K562 (cell line): ENCODE results near the gene ZNF521. TPM values are rescaled to one million over a fixed set of nuclear protein-coding genes. Genes with fewer than 3 reads are reported as not detected.

Source experiments
- ATAC-seq: fragments of 200-7000 bp; cut with Tn5 transposase; 3 replicates; pipeline ENCODE4 v1.9.1; 2020; ENCODE audit warnings: moderate library complexity
- BruUV-seq: library from RNA; stranded (reverse); fragments of 400-500 nt; replicated peaks from 2 replicates; lab custom pipeline; 2021; lab: Mats Ljungman, UMichigan
- CTCF ChIA-PET: fragments of 300-600 bp; formaldehyde crosslinking; extraction: SDS; loops from one replicate; lab custom pipeline; 2021; ENCODE audit warnings: low intra/inter-chr PET ratio; lab: Yijun Ruan, JAX
- POLR2A ChIA-PET: fragments of 300-600, 350-650 bp; sonication (Branson Sonifier 250); formaldehyde crosslinking; extraction: SDS; loops from one replicate; lab custom pipeline; 2021; ENCODE audit warnings: antibody characterized with exemption, inconsistent platforms; lab: Yijun Ruan, JAX
- DNase-seq, 4 experiments: peaks; one replicate each; pipeline versions ENCODE4 v3.0.0 to v3.0.0-alpha.2; 2011 to 2018; ENCODE audit warnings: low spot score in 3 of 4, mixed read lengths in 3 of 4; ENCODE audit errors: extremely low read depth in 1 of 4
- FAIRE-seq: peaks from 2 replicates; lab custom pipeline; 2011; peaks lifted over from hg19 to GRCh38; lab: Jason Lieb, UNC
- H2AFZ ChIP-seq: 2 replicates; pipeline ENCODE4 v1.6.0; 2011; ENCODE audit warnings: low read depth, low read length, control low read depth, inconsistent platforms
- H3K27ac ChIP-seq: fragments of 200-600 bp; 3 replicates; pipeline ENCODE4 v1.8.0; 2011; ENCODE audit warnings: low read depth, mild to moderate bottlenecking, control low read depth, inconsistent platforms, low read length, moderate library complexity, mixed read lengths; ENCODE audit errors: extremely low read depth
- H3K27me3 ChIP-seq, 2 experiments: fragments of 300-600 bp in 1 of 2; 2 replicates in 1 of 2; 3 replicates in 1 of 2; pipeline versions ENCODE4 v1.6.0 to v1.8.0; 2011; ENCODE audit warnings: inconsistent platforms in 2 of 2, low read length in 2 of 2, mild to moderate bottlenecking in 1 of 2, mixed read lengths in 1 of 2, moderate library complexity in 1 of 2; ENCODE audit not compliant: control insufficient read depth in 2 of 2, insufficient read depth in 2 of 2
- H3K36me3 ChIP-seq: fragments of 300-600 bp; 3 replicates; pipeline ENCODE4 v1.8.0; 2011; ENCODE audit warnings: mild to moderate bottlenecking, low read length, inconsistent platforms; ENCODE audit not compliant: control insufficient read depth, insufficient read depth
- H3K4me1 ChIP-seq, 2 experiments: fragments of 200-600 bp in 1 of 2; replicated peaks in 1 of 2; 2 replicates in 1 of 2; 3 replicates in 1 of 2; pipeline versions ENCODE4 v1.5.1 to v1.8.0; 2011; ENCODE audit warnings: inconsistent platforms in 2 of 2, low read length in 2 of 2, mild to moderate bottlenecking in 1 of 2, mixed read lengths in 1 of 2, moderate library complexity in 1 of 2; ENCODE audit not compliant: control insufficient read depth in 2 of 2, insufficient read depth in 2 of 2
- H3K4me2 ChIP-seq: 2 replicates; pipeline ENCODE4 v1.6.1; 2011; ENCODE audit warnings: low read length, control low read depth, inconsistent platforms, mixed read lengths; ENCODE audit not compliant: insufficient read depth
- H3K4me3 ChIP-seq: fragments of 200-600 bp; sonication (generic), shearing (Covaris generic); 2 replicates; pipeline ENCODE4 v1.5.1; 2016; ENCODE audit warnings: control low read depth, inconsistent platforms
- H3K79me2 ChIP-seq: fragments of 200-600 bp; 3 replicates; pipeline ENCODE4 v1.8.0; 2011; ENCODE audit warnings: low read length, inconsistent platforms; ENCODE audit not compliant: control insufficient read depth, insufficient read depth
- H3K9ac ChIP-seq, 2 experiments: 2 replicates each; pipeline versions ENCODE4 v1.6.0 to v1.6.1; 2011; ENCODE audit warnings: low read depth in 2 of 2, low read length in 2 of 2, control low read depth in 1 of 2, inconsistent platforms in 1 of 2, mild to moderate bottlenecking in 1 of 2, mixed read lengths in 1 of 2; ENCODE audit not compliant: insufficient read depth in 1 of 2
- H3K9me1 ChIP-seq: one replicate; pipeline ENCODE4 v1.6.0; 2011; ENCODE audit warnings: inconsistent platforms, mild to moderate bottlenecking, low read length, moderate library complexity; ENCODE audit not compliant: control insufficient read depth, insufficient read depth
- H3K9me3 ChIP-seq: replicated peaks from 2 replicates; pipeline ENCODE4 v1.5.1; 2011; ENCODE audit warnings: low read depth, low read length, inconsistent platforms; ENCODE audit not compliant: control insufficient read depth, insufficient read depth
- H4K20me1 ChIP-seq: replicated peaks from 2 replicates; pipeline ENCODE4 v1.6.1; 2011; ENCODE audit warnings: low read length, inconsistent platforms, mixed read lengths; ENCODE audit not compliant: control insufficient read depth, insufficient read depth
- MLLT1 ChIP-seq, 2 experiments: fragments of 450-650 bp; IDR thresholded peaks; 2 replicates each; pipeline ENCODE4 v1.6.1; 2016
- MYC ChIP-seq, 2 experiments: fragments of 250-450 bp in 1 of 2; sonication (Bioruptor Pico) in 1 of 2; IDR thresholded peaks; 2 replicates each; pipeline versions ENCODE4 v1.5.1 to v1.6.1; 2012 to 2021; ENCODE audit warnings: low read depth in 2 of 2, borderline replicate concordance in 1 of 2, improper control_type of control experiment in 1 of 2, low read length in 1 of 2, mild to moderate bottlenecking in 1 of 2, moderate library complexity in 1 of 2
- RBFOX2 ChIP-seq: fragments of 200-400 bp; formaldehyde crosslinking; IDR thresholded peaks from 2 replicates; pipeline ENCODE4 v1.6.1; 2017; ENCODE audit warnings: low read depth, mild to moderate bottlenecking, low read length, moderate library complexity
- SMARCE1 ChIP-seq: fragments of 450-650 bp; IDR thresholded peaks from 2 replicates; pipeline ENCODE4 v1.7.1; 2016; ENCODE audit warnings: mild to moderate bottlenecking
- ZBTB17 ChIP-seq: fragments of 450-650 bp; formaldehyde crosslinking; IDR thresholded peaks from 2 replicates; pipeline ENCODE4 v1.4.0; 2020; ENCODE audit warnings: mild to moderate bottlenecking
- WGBS: fragments of 100-300 bp; shearing (Covaris generic); methylation state at CpG from one replicate; pipeline ENCODE4 v1.1.6; 2016; ENCODE audit warnings: low coverage, mixed read lengths; ENCODE audit not compliant: insufficient coverage; ENCODE audit errors: missing lambda C conversion rate; 5-methylcytosine and 5-hydroxymethylcytosine counted together
- in situ Hi-C: fragments of 300-500 bp; cut with MboI; formaldehyde crosslinking; loops from 4 replicates; pipeline ENCODE4 v1.15.0; 2018; ENCODE audit warnings: inconsistent platforms, mixed read lengths
- intact Hi-C: fragments of 100-400 bp; cut with micrococcal nuclease; formaldehyde crosslinking; loops from 2 replicates; pipeline ENCODE4 v1.14.2; 2022
- polyA plus RNA-seq, 8 experiments: library from polyadenylated mRNA; depleted of rRNA in 4 of 8; stranded (reverse) in 5 of 8; unstranded in 3 of 8; fragments of >200 nt; fragmentation: Nextera tagmentation in 2 of 8; fragmentation: Illumina TruSeq in 1 of 8; extraction: Ambion mirVana in 2 of 8; extraction: Trizol in 1 of 8; gene quantifications; 2 replicates each; pipeline versions ENCODE4 v1.2.1 to v1.2.3, GENCODE V29; 2011 to 2014; ENCODE audit warnings: inconsistent platforms in 1 of 8, missing spikeins in 1 of 8
- total RNA-seq, 7 experiments: library from RNA; depleted of rRNA in 6 of 7; stranded (reverse); fragments of >200 nt in 6 of 7; fragmentation: Illumina TruSeq in 2 of 7; extraction: Trizol in 2 of 7; gene quantifications; 2 replicates each; pipeline versions ENCODE4 v1.2.1 to v1.2.3, GENCODE V29; 2011 to 2021; ENCODE audit warnings: low replicate concordance in 1 of 7
- TF ChIP-seq, protein P1 (sequence below): fragments of 450-650 bp; IDR thresholded peaks from 2 replicates; pipeline ENCODE4 v1.6.1; 2018; ENCODE audit warnings: mild to moderate bottlenecking, low read depth; ENCODE audit not compliant: partially characterized antibody

Gene ZNF521
- total and polyA plus RNA-seq, 9 of the 15 experiments (the other 6 are each of a cell fraction or from before 2014, with no cell fraction given): 1.2 to 5.8 (median 1.6) TPM

GRCh38 chr18:25099895-25100294 lies 252.1 kb downstream of the ZNF521 start:
- Histone ChIP-seq H3K9me1 (no peaks in the 10 kb centered on the region), H3K9ac (no peak overlapping the region), H3K79me2 (no peaks in the 10 kb centered on the region), H3K9me3 (no peaks in the 10 kb centered on the region)
- CTCF ChIA-PET: no interaction called here
- FAIRE-seq: no peak
- in situ Hi-C loops: no loop called here
- WGBS: 2% methylated on average over 3 of the region's 3 CpGs
- TF ChIP-seq ZBTB17 (no peak), MYC (IDR thresholded peaks at IDR 0.05; ENCODE audit: low read depth, low read length) (no peak), MYC (CRISPR knock-in tag; IDR thresholded peaks at IDR 0.05; ENCODE audit: borderline replicate concordance, low read depth) (no peak), MLLT1 (IDR thresholded peaks at IDR 0.05) (no peak), SMARCE1 (no peak), RBFOX2 (no peak)
- TF ChIP-seq, protein P1, sequence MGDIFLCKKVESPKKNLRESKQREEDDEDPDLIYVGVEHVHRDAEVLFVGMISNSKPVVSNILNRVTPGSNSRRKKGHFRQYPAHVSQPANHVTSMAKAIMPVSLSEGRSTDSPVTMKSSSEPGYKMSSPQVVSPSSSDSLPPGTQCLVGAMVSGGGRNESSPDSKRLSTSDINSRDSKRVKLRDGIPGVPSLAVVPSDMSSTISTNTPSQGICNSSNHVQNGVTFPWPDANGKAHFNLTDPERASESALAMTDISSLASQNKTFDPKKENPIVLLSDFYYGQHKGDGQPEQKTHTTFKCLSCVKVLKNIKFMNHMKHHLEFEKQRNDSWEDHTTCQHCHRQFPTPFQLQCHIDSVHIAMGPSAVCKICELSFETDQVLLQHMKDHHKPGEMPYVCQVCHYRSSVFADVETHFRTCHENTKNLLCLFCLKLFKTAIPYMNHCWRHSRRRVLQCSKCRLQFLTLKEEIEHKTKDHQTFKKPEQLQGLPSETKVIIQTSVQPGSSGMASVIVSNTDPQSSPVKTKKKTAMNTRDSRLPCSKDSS: no peak
- TF ChIP-seq, all 486 proteins: peak for 0
- H3K4me2 ChIP-seq: no peak overlapping the region
- no peaks in the 10 kb centered on the region for H3K36me3 ChIP-seq
- BruUV-seq: no TSS peak
- no peak overlapping the region for H3K4me3 ChIP-seq
- ATAC-seq (no peak), DNase-seq (no peak)
- intact Hi-C loops: no loop called here
- no peaks in the 10 kb centered on the region for H3K4me1 ChIP-seq
- H3K27ac ChIP-seq: no peak overlapping the region
- no peaks in the 10 kb centered on the region for H4K20me1 ChIP-seq
- H2AFZ ChIP-seq: no peak overlapping the region
- H3K27me3 ChIP-seq: no peaks in the 10 kb centered on the region
- POLR2A ChIA-PET: interaction anchor here (0.6 kb wide), 1 partner anchor 57 kb away, joined by 3 read pairs; no protein-coding TSS in a partner anchor
